GM18517 (cell line): ENCODE results near the gene SPPL2C.

Source experiments
- ATAC-seq: cut with Tn5 transposase; IDR thresholded peaks from one replicate; pipeline ENCODE4 v1.9.1; 2021; ENCODE audit warnings: mild to moderate bottlenecking, moderate library complexity; ENCODE audit not compliant: unreplicated experiment

The SPPL2C gene

GRCh38 chr17:45870342-45870974 lies 25.8 kb downstream of the SPPL2C start:
- no peak for ATAC-seq

- ATAC-seq, result no peak
Observed at GRCh38 chr17:45871718-45872117, 27.0 kb downstream of the SPPL2C start.

GRCh38 chr17:45873728-45874127 lies 29.0 kb downstream of the SPPL2C start:
- ATAC-seq, result no peak

GRCh38 chr17:45874151-45874550 lies 29.5 kb downstream of the SPPL2C start:
- ATAC-seq, result no peak

DNA sequence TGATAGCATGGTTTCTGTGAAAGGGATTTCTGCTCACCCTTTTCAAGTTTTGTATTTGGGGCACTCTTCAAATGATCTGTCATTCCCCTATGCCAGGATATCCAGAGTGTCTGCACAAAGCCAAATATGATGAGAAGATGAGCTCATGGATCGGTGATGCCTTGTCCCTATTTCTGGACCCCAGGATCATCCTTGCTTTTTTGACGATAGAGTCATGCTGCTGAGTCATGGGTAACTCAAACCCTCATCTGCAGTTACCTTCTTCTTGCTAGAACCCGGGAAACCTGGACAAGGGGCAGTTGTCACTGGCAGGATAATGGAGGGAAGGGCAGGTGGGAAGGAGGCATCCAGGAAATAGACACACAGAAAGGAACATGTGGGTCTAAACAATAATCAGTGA lies 31.9 kb downstream of the SPPL2C start:
- ATAC-seq, result no peak

- no peak for ATAC-seq
Observed at GRCh38 chr17:45877467-45877866, 32.8 kb downstream of the SPPL2C start.

DNA sequence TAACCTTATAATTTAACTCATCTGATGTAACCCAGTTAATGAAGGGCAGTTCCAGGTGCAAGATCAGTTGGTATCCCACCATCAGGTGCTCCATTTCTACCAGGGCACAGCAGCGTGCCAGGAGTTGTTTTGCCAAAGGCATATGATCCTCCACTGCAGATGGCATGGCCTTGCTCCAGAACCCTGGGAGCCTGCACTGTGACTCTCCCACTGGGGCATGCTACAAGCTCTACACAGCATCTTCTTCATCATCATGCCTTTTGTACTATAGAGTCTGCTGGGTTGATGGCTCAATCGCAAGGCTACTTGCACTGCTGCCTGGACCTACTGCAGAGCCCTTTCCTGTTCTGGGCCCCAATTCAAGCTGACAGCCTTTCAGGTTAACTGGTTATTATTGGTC lies 38.4 kb downstream of the SPPL2C start:
- no peak for ATAC-seq

GRCh38 chr17:45886852-45887251 lies 42.2 kb downstream of the SPPL2C start:
- ATAC-seq, result no peak

GRCh38 chr17:45888392-45888791 lies 43.7 kb downstream of the SPPL2C start:
- ATAC-seq, result no peak

GRCh38 chr17:45889579-45889978 lies 44.9 kb downstream of the SPPL2C start:
- no peak for ATAC-seq

DNA sequence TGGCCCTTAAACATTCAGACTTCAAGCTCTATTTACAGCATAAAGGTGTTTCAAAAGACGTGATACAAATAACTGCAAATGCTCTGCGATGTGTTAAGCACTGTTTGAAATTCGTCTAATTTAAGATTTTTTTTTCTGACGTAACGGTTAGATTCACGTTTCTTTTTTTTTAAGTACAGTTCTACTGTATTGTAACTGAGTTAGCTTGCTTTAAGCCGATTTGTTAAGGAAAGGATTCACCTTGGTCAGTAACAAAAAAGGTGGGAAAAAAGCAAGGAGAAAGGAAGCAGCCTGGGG lies 49.0 kb downstream of the SPPL2C start:
- no peak for ATAC-seq

DNA sequence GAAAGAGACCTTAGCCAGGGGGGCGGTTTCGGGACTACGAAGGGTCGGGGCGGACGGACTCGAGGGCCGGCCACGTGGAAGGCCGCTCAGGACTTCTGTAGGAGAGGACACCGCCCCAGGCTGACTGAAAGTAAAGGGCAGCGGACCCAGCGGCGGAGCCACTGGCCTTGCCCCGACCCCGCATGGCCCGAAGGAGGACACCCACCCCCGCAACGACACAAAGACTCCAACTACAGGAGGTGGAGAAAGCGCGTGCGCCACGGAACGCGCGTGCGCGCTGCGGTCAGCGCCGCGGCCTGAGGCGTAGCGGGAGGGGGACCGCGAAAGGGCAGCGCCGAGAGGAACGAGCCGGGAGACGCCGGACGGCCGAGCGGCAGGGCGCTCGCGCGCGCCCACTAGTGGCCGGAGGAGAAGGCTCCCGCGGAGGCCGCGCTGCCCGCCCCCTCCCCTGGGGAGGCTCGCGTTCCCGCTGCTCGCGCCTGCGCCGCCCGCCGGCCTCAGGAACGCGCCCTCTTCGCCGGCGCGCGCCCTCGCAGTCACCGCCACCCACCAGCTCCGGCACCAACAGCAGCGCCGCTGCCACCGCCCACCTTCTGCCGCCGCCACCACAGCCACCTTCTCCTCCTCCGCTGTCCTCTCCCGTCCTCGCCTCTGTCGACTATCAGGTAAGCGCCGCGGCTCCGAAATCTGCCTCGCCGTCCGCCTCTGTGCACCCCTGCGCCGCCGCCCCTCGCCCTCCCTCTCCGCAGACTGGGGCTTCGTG lies 49.5 kb downstream of the SPPL2C start, which contains the start of gene MAPT:
TSS of gene MAPT (plus strand) at position 533 of the 763 bp plus-strand sequence. CDS start 67,784 bp downstream, outside the sequence.
- peak; percentile 53 for ATAC-seq

GRCh38 chr17:45895304-45895968 lies 50.8 kb downstream of the SPPL2C start:
- ATAC-seq, result no peak

DNA sequence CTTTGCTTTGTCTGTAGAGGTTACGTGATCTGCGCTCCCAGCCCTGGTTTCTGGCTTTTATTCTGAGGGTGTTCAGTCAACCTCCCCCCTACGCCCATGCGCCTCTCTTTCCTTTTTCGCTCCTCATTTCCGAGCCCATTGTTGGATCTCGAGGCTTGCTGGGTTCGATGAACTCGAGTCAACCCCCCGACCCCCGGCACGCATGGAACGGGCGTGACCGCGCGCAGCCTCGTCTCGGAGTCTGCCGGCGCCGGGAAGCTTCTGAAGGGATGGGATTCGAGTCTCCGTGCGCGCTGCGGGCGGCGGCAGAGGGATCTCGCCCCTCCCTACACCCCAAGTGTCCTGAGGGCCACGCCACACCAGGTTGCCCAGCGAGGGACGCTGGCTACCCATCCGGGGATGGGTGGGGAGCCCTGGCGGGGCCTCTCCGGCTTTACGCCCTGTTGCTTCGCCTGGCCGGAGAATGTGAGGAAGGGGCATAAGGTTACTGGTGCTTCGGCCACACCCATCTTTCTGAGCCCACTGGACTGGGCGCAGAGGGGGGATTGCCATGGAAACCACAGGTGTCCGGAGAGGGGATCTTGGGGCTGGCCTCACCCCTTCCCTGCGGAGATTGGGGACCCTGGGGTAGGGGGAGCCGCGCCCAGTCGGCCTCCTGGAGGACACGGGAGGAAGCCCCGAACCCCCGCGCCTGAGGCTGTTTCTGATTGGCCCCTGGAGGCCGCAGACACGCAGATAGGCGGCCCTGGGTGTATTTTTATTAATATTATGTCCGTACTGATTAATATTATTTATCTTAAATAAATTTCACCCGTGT lies 51.5 kb downstream of the SPPL2C start:
- no peak for ATAC-seq
